MCF 10A (cell line): ENCODE results near the gene CCL20. TPM values are rescaled to one million over a fixed set of nuclear protein-coding genes. Genes with fewer than 3 reads are reported as not detected.

ENCODE experiments used
- BruUV-seq: library from RNA; stranded (reverse); fragments of 400-500 nt; replicated peaks from 2 replicates; lab custom pipeline; 2021; lab: Mats Ljungman, UMichigan
- CTCF ChIA-PET: fragments of 300-600 bp; sonication (Branson Sonifier 250); formaldehyde crosslinking; extraction: SDS; loops from one replicate; lab custom pipeline; 2021; ENCODE audit warnings: antibody characterized with exemption, inconsistent platforms; lab: Yijun Ruan, JAX
- POLR2A ChIA-PET: fragments of 300-600, 350-650 bp; sonication (Branson Sonifier 250); formaldehyde crosslinking; extraction: SDS; loops from one replicate; lab custom pipeline; 2020; ENCODE audit warnings: antibody characterized with exemption, inconsistent platforms; lab: Yijun Ruan, JAX
- DNase-seq: peaks from one replicate; pipeline ENCODE4 v3.0.0-alpha.2; 2018; ENCODE audit not compliant: unreplicated experiment
- H3K27ac Mint-ChIP-seq: one replicate; pipeline ENCODE4 v1.8.0; 2022; ENCODE audit warnings: mild to moderate bottlenecking, low read depth, mixed read lengths; ENCODE audit not compliant: unreplicated experiment
- H3K27me3 Mint-ChIP-seq: one replicate; pipeline ENCODE4 v1.8.0; 2022; ENCODE audit warnings: mixed read lengths; ENCODE audit not compliant: insufficient read depth, unreplicated experiment
- H3K36me3 Mint-ChIP-seq: one replicate; pipeline ENCODE4 v1.8.0; 2022; ENCODE audit warnings: mild to moderate bottlenecking, moderate library complexity, mixed read lengths; ENCODE audit not compliant: insufficient read depth, unreplicated experiment
- H3K4me1 Mint-ChIP-seq: one replicate; pipeline ENCODE4 v1.8.0; 2022; ENCODE audit warnings: mixed read lengths; ENCODE audit not compliant: insufficient read depth, unreplicated experiment
- H3K4me3 Mint-ChIP-seq: one replicate; pipeline ENCODE4 v1.8.0; 2022; ENCODE audit warnings: mild to moderate bottlenecking, moderate library complexity, mixed read lengths; ENCODE audit not compliant: unreplicated experiment
- H3K9me3 Mint-ChIP-seq: one replicate; pipeline ENCODE4 v1.8.0; 2022; ENCODE audit warnings: mixed read lengths; ENCODE audit not compliant: unreplicated experiment
- intact Hi-C: fragments of 100-400 bp; cut with micrococcal nuclease; formaldehyde crosslinking; loops from 2 replicates; pipeline ENCODE4 v1.14.1; 2022
- total RNA-seq: library from RNA; stranded (reverse); gene quantifications from 2 replicates; pipeline ENCODE4 v1.2.3, GENCODE V29; 2022
- TF ChIP-seq, protein P1 (sequence below): fragments of 200-600 bp; IDR thresholded peaks from one replicate; pipeline ENCODE4 v1.8.0; 2022; ENCODE audit warnings: antibody characterized with exemption, mild to moderate bottlenecking; ENCODE audit not compliant: unreplicated experiment

The CCL20 gene
- total RNA-seq, 1 experiment from 2014 or later, result 34.4 TPM

DNA sequence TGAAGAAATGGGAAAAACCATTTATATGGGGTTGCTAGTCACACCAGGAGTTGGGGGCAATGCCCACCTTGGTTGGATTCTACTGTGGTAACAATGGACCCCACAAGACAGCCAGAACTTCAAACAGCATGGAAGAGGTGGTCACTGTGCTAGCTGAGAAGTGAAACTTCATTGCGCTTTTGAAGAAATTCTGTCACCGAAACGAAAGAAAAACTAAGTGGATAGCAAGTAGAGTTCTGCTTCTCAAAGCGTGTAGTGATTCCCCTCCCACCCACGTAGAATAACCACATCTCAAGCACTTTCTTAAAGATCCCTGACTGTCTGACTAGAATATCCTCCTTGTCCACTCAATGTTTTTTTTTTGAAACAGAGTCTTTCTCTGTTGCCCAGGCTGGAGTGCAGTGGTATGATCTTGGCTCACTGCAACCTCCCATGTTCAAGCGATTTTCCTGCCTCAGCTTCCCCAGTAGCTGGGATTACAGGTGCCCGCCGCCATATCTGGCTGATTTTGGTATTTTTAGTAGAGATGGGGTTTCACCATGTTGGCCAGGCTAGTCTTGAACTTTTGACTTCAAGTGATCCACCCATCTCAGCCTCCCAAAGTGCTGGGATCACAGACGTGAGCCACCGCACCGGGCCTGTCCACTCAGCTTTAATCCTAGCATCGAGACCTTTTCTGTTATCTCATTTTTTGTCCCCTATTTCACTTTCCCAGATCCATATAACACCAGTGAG, 30.1 kb upstream of the CCL20 start:
- DNase-seq, result no peak
- BruUV-seq, result no TSS peak
- intact Hi-C loops, result no loop called here
- POLR2A ChIA-PET, result interaction anchor here (0.6 to 1.2 kb wide), 2 partner anchors 35 to 105 kb away, joined by 3 read pairs; no protein-coding TSS in a partner anchor
- Mint-ChIP-seq H3K4me3 (no peak overlapping the region), H3K27me3 (no peaks in the 10 kb centered on the region), H3K9me3 (no peaks in the 10 kb centered on the region), H3K36me3 (peaks cover 5% of the 10 kb centered on the region), H3K27ac (no peak overlapping the region), H3K4me1 (peaks cover 15% of the 10 kb centered on the region)
- CTCF ChIA-PET, result interaction anchor here (0.6 to 2.7 kb wide), 4 partner anchors 17 to 369 kb away, joined by 4 to 19 read pairs (median 4); no protein-coding TSS in a partner anchor
- TF ChIP-seq, protein P1, sequence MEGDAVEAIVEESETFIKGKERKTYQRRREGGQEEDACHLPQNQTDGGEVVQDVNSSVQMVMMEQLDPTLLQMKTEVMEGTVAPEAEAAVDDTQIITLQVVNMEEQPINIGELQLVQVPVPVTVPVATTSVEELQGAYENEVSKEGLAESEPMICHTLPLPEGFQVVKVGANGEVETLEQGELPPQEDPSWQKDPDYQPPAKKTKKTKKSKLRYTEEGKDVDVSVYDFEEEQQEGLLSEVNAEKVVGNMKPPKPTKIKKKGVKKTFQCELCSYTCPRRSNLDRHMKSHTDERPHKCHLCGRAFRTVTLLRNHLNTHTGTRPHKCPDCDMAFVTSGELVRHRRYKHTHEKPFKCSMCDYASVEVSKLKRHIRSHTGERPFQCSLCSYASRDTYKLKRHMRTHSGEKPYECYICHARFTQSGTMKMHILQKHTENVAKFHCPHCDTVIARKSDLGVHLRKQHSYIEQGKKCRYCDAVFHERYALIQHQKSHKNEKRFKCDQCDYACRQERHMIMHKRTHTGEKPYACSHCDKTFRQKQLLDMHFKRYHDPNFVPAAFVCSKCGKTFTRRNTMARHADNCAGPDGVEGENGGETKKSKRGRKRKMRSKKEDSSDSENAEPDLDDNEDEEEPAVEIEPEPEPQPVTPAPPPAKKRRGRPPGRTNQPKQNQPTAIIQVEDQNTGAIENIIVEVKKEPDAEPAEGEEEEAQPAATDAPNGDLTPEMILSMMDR, result no peak

GRCh38 chr2:227785293-227785692, 28.3 kb upstream of the CCL20 start:
- H3K27me3 Mint-ChIP-seq, result no peaks in the 10 kb centered on the region
- POLR2A ChIA-PET, result no interaction called here
- no peak overlapping the region for H3K4me3 Mint-ChIP-seq
- no TSS peak for BruUV-seq
- peaks cover 6% of the 10 kb centered on the region for H3K36me3 Mint-ChIP-seq
- TF ChIP-seq, protein P1, result no peak
- CTCF ChIA-PET, result interaction anchor here (1.4 kb wide), 1 partner anchor 127 kb away, joined by 6 read pairs; no protein-coding TSS in a partner anchor
- H3K27ac Mint-ChIP-seq, result no peak overlapping the region
- peaks cover 33% of the 10 kb centered on the region for H3K4me1 Mint-ChIP-seq
- intact Hi-C loops, result no loop called here
- no peaks in the 10 kb centered on the region for H3K9me3 Mint-ChIP-seq
- DNase-seq, result peak; percentile 36

DNA sequence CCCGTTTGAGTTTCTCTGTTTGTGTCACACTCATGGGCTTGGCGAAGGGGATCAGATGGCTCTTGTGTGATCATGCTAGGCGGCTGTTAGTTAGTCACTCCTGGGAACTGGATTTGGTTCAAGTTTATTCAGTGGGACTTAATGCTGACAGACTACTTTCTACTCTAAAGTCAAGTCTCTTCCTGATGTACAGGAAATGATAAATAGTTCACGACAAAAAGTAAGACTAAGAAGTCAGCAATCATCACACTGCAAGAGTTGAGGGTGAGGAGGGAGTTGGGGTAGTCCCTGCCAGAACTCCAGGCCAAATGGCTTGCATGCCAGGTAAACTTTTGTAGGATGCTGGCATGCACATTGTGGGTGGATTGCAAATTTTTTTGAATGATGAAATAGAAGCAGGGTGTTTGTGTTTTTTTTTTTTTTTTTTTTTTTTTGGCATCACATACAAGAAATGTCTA, 25.1 kb upstream of the CCL20 start:
- DNase-seq, result peak; percentile 89
- POLR2A ChIA-PET, result no interaction called here
- H3K27ac Mint-ChIP-seq, result peak overlapping the region; percentile 82

GRCh38 chr2:227789803-227790202, 23.8 kb upstream of the CCL20 start:
- intact Hi-C loops, result no loop called here
- no TSS peak for BruUV-seq
- POLR2A ChIA-PET, result interaction anchor here (0.7 kb wide), 1 partner anchor 27 kb away, joined by 3 read pairs; no protein-coding TSS in a partner anchor
- peak; percentile 27 for DNase-seq
- no peaks in the 10 kb centered on the region for H3K27me3 Mint-ChIP-seq
- CTCF ChIA-PET, result interaction anchor here (1.0 kb wide), 1 partner anchor 72 kb away, joined by 5 read pairs; no protein-coding TSS in a partner anchor
- H3K4me1 Mint-ChIP-seq, result peaks cover 41% of the 10 kb centered on the region
- no peak overlapping the region for H3K4me3 Mint-ChIP-seq
- peaks cover 6% of the 10 kb centered on the region for H3K36me3 Mint-ChIP-seq
- TF ChIP-seq, protein P1, result no peak
- no peaks in the 10 kb centered on the region for H3K9me3 Mint-ChIP-seq
- no peak overlapping the region for H3K27ac Mint-ChIP-seq

More for the DNA sequence above, 25.1 kb upstream of the CCL20 start:
- H3K4me3 Mint-ChIP-seq, result peak overlapping the region; percentile 2
- peaks cover 41% of the 10 kb centered on the region for H3K4me1 Mint-ChIP-seq
- intact Hi-C loops, result no loop called here
- BruUV-seq, result no TSS peak
- no peaks in the 10 kb centered on the region for H3K27me3 Mint-ChIP-seq
- H3K9me3 Mint-ChIP-seq, result no peaks in the 10 kb centered on the region
- TF ChIP-seq, protein P1, result no peak
- H3K36me3 Mint-ChIP-seq, result peaks cover 6% of the 10 kb centered on the region
- CTCF ChIA-PET, result no interaction called here
